GM19463 (cell line): ENCODE data around the gene EPHB6.

Experiments used
- ATAC-seq: cut with Tn5 transposase; IDR thresholded peaks from one replicate; pipeline ENCODE4 v1.9.1; 2021; ENCODE audit warnings: mild to moderate bottlenecking, moderate library complexity; ENCODE audit not compliant: unreplicated experiment

EPHB6 gene

GRCh38 chr7:142894112-142894984, 39.5 kb downstream of the EPHB6 start:
- ATAC-seq: no peak

- no peak for ATAC-seq
These were observed 40.2 kb downstream of the EPHB6 start for GRCh38 chr7:142894985-142895593.

GRCh38 chr7:142896151-142896550, 41.3 kb downstream of the EPHB6 start:
- ATAC-seq: no peak

- no peak for ATAC-seq
These were observed 42.0 kb downstream of the EPHB6 start for GRCh38 chr7:142896741-142897379.

GRCh38 chr7:142897691-142898090, 42.8 kb downstream of the EPHB6 start:
- ATAC-seq: no peak

GRCh38 chr7:142898377-142899170, 43.7 kb downstream of the EPHB6 start:
- no peak for ATAC-seq

GRCh38 chr7:142899661-142900060, 44.8 kb downstream of the EPHB6 start:
- no peak for ATAC-seq

- no peak for ATAC-seq
These were observed 46.8 kb downstream of the EPHB6 start for GRCh38 chr7:142901426-142902259.

- no peak for ATAC-seq
These were observed 49.3 kb downstream of the EPHB6 start for GRCh38 chr7:142904128-142904527.

- no peak for ATAC-seq
These were observed 50.9 kb downstream of the EPHB6 start for GRCh38 chr7:142905759-142906158.

- ATAC-seq: no peak
These were observed 51.8 kb downstream of the EPHB6 start for GRCh38 chr7:142906643-142907042.

GRCh38 chr7:142908290-142908689, 53.4 kb downstream of the EPHB6 start:
- no peak for ATAC-seq

- no peak for ATAC-seq
These were observed 54.3 kb downstream of the EPHB6 start for GRCh38 chr7:142908921-142909890.

- ATAC-seq: no peak
These were observed 55.2 kb downstream of the EPHB6 start for GRCh38 chr7:142910031-142910433.

GRCh38 chr7:142910481-142910880, 55.6 kb downstream of the EPHB6 start:
- ATAC-seq: no peak

GRCh38 chr7:142913051-142913450, 58.2 kb downstream of the EPHB6 start:
- ATAC-seq: no peak

- no peak for ATAC-seq
These were observed 58.7 kb downstream of the EPHB6 start for GRCh38 chr7:142913566-142913965.

- no peak for ATAC-seq
These were observed 59.2 kb downstream of the EPHB6 start for GRCh38 chr7:142914121-142914520.

GRCh38 chr7:142915315-142915714, 60.4 kb downstream of the EPHB6 start:
- ATAC-seq: no peak
